Left renal cortex interstitium (tissue), 4 donors: ENCODE data around the gene VSTM5. TPM values are rescaled to one million over a fixed set of nuclear protein-coding genes. Genes with fewer than 3 reads are reported as not detected.

ENCODE experiments used
- DNase-seq, 4 donors: peaks; one replicate each; pipeline ENCODE4 v3.0.0-alpha.2; 2013; ENCODE audit warnings: low read depth in 4 of 4, low spot score in 2 of 4, missing footprints in 1 of 4
- polyA plus RNA-seq, 4 donors: library from polyadenylated mRNA; unstranded; fragments of 120-200 nt; gene quantifications; one replicate each; pipeline ENCODE4 v1.2.1, GENCODE V29; 2013; ENCODE audit not compliant: insufficient read length in 4 of 4

The VSTM5 gene
- polyA plus RNA-seq, 4 donors = 1.0 to 2.7 (median 2.0) TPM

DNA sequence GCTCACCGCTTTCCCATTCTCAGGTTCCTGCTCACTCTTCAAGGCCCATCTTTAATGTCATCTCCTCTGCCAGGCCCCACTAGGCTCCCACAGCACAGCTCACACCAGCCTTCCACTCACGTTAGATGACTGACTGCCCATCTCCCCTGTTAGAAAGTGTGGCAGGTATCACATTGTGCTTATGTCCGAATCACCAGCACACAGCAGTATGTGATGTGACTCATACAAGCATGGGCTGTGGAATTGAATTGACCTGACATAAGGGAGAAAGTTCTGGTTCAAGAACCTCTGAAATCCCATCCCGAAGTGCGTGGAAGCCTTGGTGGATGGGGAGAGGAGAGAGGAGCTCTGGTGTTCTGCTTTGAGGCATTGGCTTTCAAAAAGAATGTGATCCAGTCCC, 6.5 kb downstream of the VSTM5 start:
- DNase-seq = no peak

DNA sequence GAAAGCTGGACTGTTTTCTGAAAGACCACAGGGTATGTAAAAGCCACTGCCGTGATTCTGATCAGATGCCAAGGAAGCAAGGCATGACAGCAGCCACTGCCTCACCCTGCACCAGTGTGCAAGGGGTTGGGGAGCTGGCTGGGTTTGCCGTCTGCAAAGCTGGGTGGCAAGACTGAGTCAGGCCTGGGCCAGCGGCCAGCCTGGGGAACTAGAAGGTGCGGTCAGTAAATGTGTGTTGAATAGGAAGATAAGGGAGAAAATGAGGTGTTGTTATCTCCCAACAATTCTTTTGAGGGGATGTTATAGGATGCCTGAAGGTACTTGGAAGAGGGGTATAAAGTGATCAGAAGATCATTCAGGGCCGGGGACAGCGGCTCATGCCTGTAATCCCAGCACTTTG, 8.0 kb downstream of the VSTM5 start:
- no peak for DNase-seq

DNA sequence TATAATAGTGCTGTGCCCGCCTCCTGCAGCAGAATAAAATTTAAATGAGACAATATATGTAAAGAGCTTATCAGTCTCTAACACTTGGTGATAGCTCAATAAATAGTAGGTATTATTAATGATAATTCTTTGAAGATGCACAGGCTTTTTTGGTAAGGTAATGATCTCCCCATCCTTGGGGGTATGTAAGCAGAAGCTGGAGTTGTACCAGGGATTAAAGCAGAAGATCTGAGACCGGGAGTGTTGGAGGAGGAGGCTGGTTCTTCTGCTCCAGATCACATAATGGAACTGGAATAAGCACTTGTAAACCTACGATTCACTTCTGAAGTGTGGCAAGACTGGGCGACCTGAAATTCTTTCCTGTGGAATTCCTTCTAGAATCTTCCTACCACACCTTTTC, 8.4 kb downstream of the VSTM5 start:
- DNase-seq = no peak

DNA sequence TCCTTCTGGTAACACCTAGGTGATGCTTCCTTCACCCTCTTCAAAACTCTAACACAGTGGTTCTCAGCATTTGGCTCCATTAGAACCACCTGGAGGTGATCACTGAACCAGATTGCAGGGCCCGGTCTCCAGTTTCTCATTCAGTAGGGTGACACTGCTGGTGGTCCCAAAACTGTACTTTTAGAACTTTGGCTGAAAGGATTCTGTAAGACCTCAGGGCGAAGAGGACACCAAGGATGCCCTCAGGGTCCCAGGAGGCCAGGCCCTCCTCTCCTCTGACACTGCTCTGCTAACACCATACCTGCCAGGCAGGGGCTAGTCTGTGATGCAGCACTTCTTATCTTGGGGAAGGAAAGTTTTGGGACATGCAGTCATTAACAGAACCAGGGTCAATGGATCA, 9.0 kb downstream of the VSTM5 start:
- DNase-seq = no peak

DNA sequence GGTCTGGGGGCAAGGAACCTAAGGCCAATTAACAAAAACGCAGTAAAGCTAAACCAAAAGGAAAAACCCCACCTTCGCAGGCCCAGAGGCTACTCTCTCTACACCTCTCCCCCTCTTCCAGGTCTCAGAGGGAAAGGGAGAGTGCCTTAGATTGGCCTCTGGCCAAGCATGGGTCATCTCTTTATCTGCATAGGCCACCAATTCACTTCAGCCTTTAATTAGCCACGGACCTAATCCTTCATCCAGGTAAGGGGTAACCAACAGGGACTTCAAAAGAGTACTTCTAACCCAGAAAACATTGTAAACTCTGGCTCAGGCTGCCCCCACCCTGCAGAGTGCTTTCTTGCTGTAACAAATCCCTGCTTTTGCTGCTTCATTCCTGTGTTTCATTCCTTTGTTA, 9.4 kb downstream of the VSTM5 start:
- no peak for DNase-seq

DNA sequence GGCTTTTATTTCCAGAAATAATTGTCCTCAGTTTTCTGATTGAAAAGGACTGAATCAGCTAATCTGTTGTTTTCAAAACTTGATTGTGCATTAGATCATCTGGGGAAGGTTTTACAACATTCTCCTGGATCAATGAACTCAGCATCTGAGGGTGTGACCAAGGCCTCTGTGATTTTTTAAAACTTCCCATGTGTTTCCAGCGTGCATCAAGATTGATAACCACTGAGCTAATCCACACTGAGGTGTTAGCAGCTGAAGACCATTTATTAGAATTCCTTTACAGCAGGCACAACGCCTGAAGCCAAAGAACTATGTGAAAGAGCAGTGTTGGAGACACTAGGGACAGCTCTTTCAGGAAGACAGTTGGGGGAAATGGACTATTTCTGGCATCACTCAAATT, 10.2 kb downstream of the VSTM5 start:
- DNase-seq = no peak

DNA sequence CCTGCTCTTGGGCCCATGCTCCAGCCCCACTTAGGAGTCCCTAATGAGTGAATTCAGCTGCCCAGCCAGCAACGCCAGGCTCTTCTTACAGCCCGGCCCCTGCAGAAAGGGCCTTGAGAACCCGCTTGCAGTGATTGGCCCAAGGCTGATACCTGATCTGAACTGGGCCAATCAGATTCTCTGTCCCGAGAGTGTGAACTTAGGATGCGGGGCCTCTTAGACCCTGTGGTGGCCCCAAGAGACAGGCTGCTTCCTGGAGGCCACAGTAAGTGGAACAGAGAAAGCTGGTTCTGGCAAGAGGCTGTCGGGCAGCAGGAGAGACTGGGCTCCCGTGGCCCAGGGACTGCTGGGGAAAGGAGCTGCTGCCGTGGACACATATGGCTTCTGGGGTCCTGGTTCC, 11.5 kb downstream of the VSTM5 start:
- DNase-seq = no peak

DNA sequence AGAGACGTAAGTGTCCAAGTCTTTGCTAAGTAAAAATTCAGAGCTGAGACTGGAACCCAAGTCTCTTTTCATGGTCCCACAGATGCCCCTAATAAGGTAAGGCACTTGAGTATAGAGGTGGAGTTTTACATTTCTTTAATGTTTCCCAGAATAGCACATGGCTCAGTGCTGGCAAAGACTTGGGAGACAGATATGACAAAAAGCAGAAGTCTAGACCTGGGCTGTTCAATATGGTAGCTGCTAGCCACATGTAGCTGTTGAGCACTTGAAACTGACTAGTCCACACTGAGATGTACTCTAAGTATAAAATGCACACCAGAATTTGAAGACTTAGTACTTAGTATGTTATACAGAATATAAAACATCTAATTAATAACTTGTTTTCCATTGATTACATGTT, 17.6 kb downstream of the VSTM5 start:
- no peak for DNase-seq

DNA sequence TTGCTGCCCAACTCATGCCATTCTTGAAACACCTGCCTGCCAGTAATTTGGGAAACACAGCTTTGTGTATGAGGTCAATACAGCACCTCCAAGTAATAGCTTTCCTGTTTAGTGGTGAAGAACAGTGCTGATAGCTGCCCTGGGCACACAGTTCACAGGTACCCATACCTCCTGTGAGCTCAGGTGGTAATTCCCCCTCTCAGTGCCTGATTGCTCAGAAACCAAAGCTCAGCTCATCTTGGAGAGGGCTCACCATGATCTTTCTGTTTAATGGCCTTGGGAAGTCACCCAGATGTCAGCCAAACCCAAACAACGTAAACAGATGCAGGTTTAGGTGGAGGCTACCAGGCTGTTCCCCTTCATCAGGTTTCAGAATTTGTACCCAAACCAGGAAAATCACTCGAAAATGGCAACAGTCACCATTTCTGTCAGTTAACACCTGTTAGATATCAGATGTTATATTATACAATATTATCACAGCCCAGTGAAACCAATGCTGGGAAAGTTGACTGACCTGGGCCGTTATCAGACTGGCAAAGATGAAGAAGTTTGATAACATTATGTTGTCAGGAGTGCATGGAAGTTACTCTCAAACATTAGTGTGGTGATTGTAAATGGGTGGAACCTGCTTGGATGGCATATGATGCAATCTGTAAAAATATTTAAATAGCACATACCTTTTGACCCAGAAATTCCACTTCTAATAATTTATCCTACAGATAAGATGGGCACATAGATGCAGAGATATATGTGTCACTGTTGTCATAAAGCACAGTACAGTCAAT, 18.9 kb downstream of the VSTM5 start:
- DNase-seq = no peak

DNA sequence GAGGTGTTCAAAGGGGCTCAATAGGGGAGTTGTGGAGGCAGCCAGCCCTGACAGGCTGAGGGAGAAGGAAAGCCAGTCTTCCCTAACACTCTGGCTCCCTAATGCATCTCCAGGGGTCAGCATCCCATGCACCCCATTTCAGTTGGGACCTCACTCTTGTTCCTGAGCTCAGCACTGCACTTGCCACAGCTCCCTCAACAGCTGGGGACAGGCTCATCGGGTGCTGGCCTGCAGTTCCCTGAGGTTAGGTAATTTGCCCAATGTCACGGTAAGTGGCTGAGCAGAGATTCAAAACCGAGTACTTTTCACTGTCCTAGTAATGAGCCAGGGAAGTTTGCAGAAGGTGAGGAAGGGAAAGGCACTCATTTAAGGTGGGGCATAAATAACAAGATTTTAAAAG, 20.8 kb downstream of the VSTM5 start:
- no peak for DNase-seq

DNA sequence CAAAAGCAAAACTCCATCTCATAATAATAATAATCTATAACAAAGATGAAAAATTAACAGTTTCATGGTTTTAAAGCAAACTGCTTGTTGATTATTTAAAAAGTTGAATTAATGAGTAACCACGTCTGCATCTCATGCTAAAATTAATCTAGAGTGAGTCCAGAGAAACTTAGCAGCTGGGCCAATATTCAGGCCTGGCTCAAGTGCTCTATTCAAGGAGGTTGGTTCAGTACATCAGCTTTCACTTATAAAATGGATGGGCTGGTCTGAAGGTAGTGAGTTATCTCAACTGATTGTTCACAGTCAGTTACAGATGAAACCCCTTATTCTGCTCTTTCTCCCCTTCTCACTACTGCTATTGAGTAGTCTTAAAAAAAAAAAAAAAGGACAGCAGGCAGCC, 23.1 kb downstream of the VSTM5 start:
- no peak for DNase-seq

DNA sequence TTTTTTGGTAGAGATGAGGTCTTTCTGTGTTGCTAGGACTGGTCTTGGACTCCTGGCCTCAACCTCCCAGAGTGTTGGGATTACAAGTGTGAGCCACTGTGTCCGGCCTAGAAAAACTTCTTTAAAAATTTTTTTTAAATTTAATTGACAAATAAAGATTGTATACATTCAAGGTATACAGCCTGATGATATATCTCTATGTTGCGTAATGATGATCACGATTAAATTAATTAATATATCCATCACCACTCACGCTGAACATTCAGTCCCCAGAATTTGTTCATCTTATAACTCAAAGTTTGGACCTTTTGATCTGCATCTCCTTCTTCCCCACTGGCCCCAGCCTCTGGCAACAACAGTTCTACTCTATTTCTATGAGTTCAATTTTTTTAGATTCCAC, 27.2 kb downstream of the VSTM5 start:
- DNase-seq = no peak

DNA sequence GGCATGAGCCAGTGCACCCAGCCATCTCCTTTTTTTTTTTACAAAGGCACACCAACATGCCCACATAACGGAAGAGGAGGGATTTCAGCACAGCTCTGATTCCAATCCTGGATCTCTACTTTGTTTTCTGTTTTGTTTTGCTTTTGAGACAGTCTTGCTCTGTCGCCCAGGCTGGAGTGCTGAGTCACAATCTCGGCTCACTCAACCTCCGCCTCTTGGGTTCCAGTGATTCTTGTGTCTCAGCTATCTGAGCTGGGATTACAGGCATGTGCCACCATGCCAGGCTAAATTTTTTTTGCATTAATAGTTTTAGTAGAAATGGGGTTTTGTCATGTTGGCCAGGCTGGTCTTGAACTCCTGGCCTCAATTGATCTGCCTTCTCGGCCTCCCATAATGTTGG, 28.1 kb downstream of the VSTM5 start:
- DNase-seq = no peak

DNA sequence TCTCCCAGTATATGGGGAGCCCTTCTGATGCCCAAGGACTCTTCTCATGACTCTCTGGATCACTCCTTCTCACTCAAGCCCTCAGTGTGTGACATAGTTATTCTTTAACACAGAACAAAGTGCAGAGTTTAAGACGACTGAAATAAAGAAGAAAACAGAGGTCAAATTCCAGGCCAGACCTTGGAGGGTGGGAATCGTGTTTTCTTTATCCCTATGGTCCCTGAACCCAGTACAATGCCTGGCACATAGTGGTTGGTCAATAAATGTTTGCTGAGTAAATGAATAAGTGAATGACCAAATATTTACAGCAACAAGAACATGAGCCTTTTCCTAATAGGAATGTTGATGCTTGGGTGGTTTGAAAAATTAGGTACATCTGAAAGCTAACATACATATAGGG, 28.8 kb downstream of the VSTM5 start:
- DNase-seq = no peak

DNA sequence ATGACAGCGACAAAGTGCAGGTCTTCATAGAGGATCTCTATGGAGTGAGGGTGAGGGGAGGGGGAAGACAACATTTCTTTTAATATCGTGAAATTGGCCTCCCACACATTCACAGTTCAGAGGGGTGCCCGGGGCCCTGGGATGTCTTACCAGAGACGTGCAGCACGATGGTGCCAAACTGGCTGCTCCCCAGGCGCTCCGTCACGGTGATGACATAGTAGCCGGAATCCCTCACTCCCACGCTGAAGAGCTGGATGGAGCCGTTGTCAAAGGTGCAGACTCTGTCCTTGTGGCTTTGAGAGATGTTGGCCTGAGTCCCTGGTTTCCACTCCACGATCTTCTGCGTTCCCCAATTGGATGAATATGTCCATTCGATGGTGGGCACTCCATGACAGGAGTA, 29.6 kb downstream of the VSTM5 start:
- DNase-seq = no peak

DNA sequence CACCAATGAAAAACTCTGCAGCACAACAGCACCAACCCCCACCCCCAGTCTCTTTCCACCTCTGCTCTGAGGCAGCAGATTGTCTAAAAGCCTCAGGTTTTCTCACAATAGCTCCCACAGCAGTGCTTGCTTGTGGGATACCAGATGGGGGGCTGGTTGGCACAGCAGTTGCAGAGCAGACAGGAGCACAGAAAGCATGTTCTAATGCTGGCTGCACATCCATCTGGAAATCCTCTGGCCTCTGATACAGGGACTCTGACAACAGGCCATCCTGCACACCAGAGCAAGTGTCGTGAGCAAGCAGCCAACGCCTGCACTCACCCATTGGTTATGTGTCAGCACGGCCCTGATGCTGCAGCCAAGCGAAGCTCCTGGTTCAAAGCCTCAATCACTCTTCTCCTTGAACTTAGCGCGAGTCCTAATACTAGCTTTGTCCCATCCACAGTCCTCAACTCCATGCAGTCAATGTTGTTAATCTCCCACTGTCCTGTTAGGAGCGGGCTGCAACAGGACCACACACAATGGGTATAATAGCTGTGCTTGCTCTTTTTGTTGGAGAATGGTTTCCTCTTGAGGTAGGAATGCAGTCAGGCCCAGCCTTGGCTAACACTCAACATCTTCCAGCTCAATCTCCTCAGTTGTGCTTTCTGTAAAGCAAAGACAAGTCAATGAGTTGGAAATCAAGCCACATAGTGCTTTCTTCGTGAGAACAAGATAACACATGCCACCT, 30.3 kb downstream of the VSTM5 start:
- no peak for DNase-seq

DNA sequence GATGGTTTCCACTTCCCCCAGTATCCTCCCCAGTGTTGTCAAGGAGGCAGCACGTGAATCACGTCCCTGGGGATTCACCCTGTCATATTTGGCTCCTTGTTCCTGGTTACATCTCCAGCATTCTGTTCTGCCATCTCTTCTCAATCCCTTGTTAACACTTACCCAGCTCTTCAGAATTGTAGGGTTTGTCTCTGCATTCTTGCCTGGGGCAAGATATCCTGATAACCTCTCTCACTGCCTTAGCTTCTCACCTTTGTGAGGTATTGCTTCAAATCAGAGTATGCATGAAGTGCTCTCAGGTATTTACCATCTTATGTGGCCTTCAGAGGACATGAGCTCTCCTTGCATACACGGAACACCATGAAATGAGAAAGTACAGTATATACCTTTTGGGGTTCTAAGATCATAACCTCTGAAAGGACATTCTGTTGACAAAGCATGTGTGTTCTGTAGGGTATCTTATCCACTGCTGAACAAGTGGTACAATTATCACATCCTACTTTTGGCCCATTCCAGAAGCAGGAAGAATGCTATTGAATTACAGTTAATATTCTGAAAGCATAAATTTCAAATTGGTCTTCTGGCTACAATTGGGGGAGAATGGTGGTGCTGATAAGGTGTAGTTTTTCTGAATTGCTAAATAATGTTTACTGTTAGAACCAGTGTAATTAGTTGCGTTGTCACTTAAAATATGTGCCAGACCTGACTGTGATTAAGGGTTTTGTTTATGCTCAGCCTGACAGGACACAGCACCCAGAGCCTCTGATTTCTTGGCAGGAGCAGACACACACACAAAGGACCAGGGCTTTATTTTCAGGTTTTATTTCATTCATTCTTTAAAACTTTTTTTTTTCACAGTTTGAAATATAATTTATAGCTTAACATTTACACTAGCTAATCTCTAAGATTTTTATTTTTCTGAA, 32.7 kb downstream of the VSTM5 start:
- DNase-seq = no peak

DNA sequence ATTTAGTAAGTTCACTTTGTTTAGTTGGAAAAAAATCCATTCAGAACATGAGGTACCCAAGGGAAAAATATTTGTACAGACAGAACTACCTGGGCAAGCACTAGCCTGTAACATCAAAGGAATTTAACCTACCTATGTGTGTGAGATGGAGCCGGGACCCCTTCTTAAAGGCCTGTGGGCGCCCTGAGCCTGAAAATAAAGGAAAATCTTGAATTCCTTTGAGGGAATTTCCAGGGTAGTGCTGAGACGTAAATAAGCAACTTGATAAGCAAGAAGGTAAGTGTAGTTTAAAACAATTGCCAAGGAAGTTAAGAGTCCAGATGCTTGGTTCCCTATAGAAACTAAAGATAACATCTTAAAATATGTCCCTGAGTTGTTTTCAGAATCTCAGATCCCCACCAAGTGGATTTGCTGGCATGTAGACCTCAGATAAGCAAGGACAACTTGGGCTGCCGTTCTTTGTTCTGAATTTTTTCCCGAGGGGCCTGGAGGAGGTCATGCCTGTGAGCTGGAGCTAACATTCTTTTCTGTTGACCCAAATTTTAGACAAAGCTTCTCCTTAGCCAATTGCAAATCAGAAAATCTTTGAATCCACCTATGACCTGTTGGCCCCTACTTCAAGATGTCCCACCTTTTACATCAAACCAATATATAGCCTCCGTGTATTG, 35.3 kb downstream of the VSTM5 start:
- no peak for DNase-seq

DNA sequence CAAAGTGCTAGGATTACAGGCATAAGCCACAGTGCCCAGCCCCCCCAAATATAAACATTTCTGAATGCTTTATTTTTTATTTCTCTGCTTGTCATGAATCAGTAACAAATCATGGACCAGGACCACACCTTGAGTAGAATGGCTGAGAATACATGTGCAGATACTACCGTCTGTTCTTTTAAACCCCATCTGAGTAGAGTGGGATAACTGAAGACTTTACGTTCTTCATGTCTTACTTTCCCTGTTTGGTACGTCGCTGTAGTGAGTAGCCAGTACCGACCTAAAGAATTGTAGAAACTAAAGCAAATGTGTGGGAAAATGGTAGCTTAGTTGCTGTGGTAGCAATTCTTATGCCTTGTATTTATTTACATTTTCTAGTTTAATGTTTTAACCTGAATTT, 36.4 kb downstream of the VSTM5 start:
- DNase-seq = no peak

DNA sequence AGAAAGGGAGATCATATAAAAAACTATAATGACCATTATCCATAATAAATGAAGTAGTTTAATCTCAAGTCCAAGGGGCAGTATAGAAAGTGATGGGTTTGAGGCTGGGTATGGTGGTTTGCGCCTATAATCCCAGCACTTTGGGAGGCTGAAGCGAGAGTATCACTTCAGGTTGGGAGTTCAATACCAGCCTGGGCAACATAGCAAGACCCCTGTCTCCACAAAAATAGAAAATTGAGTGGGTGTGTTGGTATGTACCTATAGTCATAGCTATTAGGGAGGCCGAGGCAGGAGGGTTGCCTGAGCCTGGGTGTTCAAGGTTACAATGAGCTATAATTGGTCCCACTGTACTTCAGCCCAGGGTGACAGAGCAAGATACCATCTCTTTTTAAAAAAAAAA, 42.4 kb downstream of the VSTM5 start:
- no peak for DNase-seq

DNA sequence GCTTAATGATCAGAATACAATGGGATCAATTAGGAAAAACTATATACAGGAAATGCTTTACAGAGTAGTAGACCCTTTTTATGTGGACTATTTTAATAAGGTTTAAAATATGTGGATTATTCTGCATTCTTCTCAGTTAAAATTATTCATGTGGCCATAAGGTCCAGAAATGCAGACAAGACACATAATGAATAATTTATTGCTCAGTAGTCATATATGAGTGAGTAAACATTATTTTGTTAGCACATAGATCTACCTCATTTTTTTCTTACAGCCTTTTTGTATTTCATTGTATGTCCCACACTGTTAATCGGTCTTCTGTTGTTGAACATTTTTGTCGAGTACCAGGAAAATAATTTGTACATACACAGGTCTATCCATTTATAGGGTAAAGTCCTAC, 45.5 kb downstream of the VSTM5 start:
- no peak for DNase-seq
